Gastrocnemius medialis (tissue), 4 donors: Measurements from ENCODE around the gene C10orf95. TPM values are rescaled to one million over a fixed set of nuclear protein-coding genes. Genes with fewer than 3 reads are reported as not detected.

Experiments
- ATAC-seq, 2 donors: fragments of 150-250 bp; one replicate each; pipeline ENCODE4 v1.9.1; 2016
- DNase-seq, 2 donors: peaks; one replicate each; pipeline ENCODE4 v3.0.0-alpha.2; 2019
- H3K27ac ChIP-seq, 4 donors: fragments of 200-600 bp; sonication (generic); 1 replicate in 1 of 4; 2 replicates in 3 of 4; pipeline ENCODE4 v1.5.1; 2016 to 2018; ENCODE audit warnings: mild to moderate bottlenecking in 2 of 4, moderate library complexity in 1 of 4
- H3K27me3 ChIP-seq, 3 donors: fragments of 200-600 bp; sonication (generic) in 2 of 3; 1 replicate in 1 of 3; 2 replicates in 2 of 3; pipeline versions ENCODE4 v1.5.1 to v1.6.0; 2016 to 2019; ENCODE audit warnings: mild to moderate bottlenecking in 1 of 3, moderate library complexity in 1 of 3
- H3K36me3 ChIP-seq, 2 donors: fragments of 200-600 bp; sonication (generic) in 1 of 2; one replicate each; pipeline ENCODE4 v1.5.1; 2017 to 2018
- H3K4me1 ChIP-seq, 2 donors: fragments of 200-600 bp; sonication (generic) in 1 of 2; one replicate each; pipeline ENCODE4 v1.5.1; 2016 to 2017; ENCODE audit warnings: mild to moderate bottlenecking in 2 of 2
- H3K4me3 ChIP-seq, 4 donors: fragments of 200-600 bp; sonication (generic) in 3 of 4; 1 replicate in 1 of 4; 2 replicates in 3 of 4; pipeline ENCODE4 v1.5.1; 2016 to 2019; ENCODE audit warnings: mild to moderate bottlenecking in 2 of 4
- H3K9me3 ChIP-seq, 3 donors: fragments of 200-600 bp; sonication (generic) in 2 of 3; 1 replicate in 1 of 3; 2 replicates in 2 of 3; pipeline ENCODE4 v1.5.1; 2016 to 2019
- POLR2A ChIP-seq, 2 donors: fragments of 450-650 bp; IDR thresholded peaks; one replicate each; pipeline ENCODE4 v1.6.1; 2017; ENCODE audit warnings: antibody characterized with exemption in 2 of 2, mild to moderate bottlenecking in 2 of 2, moderate library complexity in 2 of 2
- in situ Hi-C, 4 donors: fragments of 200-750 bp; cut with MboI; loops; one replicate each; pipeline versions ENCODE4 v1.15.0 to v1.8.0; 2017; ENCODE audit warnings: low sequenced_read_pairs in 4 of 4
- intact Hi-C: fragments of 100-400 bp; cut with DNase I; formaldehyde crosslinking; loops from one replicate; pipeline ENCODE4 v1.15.1; 2023; ENCODE audit warnings: low total_unique reads
- total RNA-seq, 4 donors: library from RNA; depleted of rRNA; stranded (reverse); fragments of >200 nt; gene quantifications; one replicate each; pipeline versions ENCODE4 v1.1.0 to v1.2.3, GENCODE V29; 2016
- TF ChIP-seq, protein P1 (sequence below), 5 experiments: fragments of 450-650 bp in 3 of 5; fragments of 200-600 bp in 2 of 5; sonication (generic) in 2 of 5; IDR thresholded peaks in 4 of 5; conservative IDR thresholded peaks in 1 of 5; 1 replicate in 4 of 5; 2 replicates in 1 of 5; pipeline ENCODE4 v1.5.1; 2016 to 2019; ENCODE audit warnings: antibody characterized with exemption in 5 of 5, mild to moderate bottlenecking in 3 of 5, moderate library complexity in 3 of 5

Gene C10orf95
- total RNA-seq, 4 donors from 2014 or later, result not detected

DNA sequence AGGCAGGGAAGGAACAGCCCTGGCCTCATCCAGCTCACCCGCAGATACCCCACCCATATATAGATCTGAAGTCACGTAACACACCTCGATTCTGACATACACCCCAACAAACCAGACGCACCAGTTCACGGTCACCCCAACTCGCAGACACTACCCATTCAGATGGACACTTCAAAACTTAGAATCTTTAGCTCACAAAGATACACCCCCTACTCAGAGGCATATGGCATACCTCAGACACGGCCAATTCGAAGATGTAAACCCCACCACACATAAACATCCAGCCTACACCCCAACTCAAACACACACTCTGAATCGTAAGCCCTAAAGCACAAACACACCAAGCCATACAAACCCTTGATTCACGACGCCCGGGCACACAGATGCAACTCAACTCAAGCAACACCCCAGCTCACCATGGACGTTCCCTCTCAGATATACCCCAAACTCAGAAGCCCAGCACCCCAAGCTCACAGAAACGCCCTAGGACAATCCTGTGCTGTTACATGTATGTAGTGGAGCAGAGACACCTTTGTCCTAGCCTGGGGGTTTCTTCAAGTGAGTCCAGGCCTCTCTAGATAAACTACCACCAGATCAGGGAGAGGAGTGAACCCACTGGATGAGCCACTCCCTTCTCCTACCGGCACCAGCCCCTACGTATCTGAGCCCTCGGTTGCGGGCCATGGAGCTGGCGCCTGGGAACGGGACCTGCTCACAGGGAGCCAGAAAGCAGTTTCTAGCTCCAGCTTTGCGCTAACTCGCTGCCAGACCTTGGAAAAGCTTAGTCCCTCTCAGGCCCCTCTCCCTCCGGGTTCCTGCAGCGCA, 41.5 kb downstream of the C10orf95 start:
- no peaks in the 10 kb centered on the region for H3K4me1 ChIP-seq
- ATAC-seq, result no peak
- H3K9me3 ChIP-seq, result no peaks in the 10 kb centered on the region
- in situ Hi-C loops (no loop called here), intact Hi-C loops (no loop called here)
- peaks cover 59 to 72% (median 65%) of the 10 kb centered on the region in 3 donors for H3K27me3 ChIP-seq
- no peaks in the 10 kb centered on the region for H3K36me3 ChIP-seq
- TF ChIP-seq, protein P1, sequence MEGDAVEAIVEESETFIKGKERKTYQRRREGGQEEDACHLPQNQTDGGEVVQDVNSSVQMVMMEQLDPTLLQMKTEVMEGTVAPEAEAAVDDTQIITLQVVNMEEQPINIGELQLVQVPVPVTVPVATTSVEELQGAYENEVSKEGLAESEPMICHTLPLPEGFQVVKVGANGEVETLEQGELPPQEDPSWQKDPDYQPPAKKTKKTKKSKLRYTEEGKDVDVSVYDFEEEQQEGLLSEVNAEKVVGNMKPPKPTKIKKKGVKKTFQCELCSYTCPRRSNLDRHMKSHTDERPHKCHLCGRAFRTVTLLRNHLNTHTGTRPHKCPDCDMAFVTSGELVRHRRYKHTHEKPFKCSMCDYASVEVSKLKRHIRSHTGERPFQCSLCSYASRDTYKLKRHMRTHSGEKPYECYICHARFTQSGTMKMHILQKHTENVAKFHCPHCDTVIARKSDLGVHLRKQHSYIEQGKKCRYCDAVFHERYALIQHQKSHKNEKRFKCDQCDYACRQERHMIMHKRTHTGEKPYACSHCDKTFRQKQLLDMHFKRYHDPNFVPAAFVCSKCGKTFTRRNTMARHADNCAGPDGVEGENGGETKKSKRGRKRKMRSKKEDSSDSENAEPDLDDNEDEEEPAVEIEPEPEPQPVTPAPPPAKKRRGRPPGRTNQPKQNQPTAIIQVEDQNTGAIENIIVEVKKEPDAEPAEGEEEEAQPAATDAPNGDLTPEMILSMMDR (IDR thresholded peaks at IDR 0.05 in 4 of 5, conservative IDR thresholded peaks at IDR 0.05 in 1 of 5), result no peak
- TF ChIP-seq POLR2A (IDR thresholded peaks at IDR 0.05), result no peak
- DNase-seq, result no peak
- no peak overlapping the region for H3K27ac ChIP-seq
- peak overlapping the region in 1 of 4 donors; percentile 13 for H3K4me3 ChIP-seq

DNA sequence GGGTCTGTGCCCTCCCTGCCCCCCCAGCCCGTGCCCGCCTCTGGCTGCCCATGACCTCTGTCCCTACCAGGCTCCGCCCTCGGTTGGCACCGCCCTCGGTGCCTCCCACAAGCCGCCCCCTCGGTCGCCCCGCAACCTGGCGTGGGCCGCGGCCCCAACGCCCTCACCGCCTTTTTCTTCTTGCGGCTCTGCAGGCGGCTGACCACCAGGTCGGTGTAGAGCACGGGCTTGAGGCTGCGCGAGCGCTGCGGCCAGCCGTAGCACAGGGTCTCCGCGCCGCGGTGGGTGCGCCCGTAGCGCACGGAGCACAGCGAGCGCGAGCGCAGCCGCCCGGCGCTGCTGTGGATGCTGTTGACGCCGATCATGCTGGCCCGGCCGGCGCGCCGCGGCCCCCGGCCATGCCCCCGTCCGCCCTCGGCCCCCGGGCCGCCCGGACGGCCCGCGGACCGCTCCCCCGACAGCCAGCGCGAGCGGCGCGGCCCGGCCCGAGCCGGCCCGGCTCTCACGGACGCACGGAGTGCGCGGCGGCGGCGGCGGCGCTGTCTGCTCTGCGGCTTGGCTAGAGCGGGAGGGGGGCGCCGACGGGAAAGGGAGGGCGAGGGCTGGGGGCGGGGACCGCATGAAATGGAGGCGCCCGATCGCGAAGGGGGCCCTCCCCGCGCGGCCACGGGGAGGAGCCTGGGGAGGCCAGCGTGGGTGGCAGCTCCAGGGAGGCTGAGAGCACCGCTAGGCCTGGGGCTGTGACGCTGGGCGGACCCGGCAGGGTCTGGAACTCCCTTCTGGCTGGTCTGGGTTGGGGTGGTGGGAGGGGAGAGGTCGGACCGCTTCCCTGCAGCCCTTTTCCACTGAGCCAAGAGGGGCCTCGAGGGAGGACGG, 42.4 kb downstream of the C10orf95 start:
- Histone ChIP-seq H3K27ac (no peak overlapping the region), H3K9me3 (no peaks in the 10 kb centered on the region), H3K4me3 (peak overlapping the region in 3 of 4 donors; percentile 22 to 47 (median 30)), H3K27me3 (peaks cover 53 to 64% (median 57%) of the 10 kb centered on the region in 3 donors), H3K36me3 (no peaks in the 10 kb centered on the region), H3K4me1 (no peaks in the 10 kb centered on the region)
- intact Hi-C loops, result no loop called here
- in situ Hi-C loops, result no loop called here
- no peak for ATAC-seq
- no peak for TF ChIP-seq POLR2A (IDR thresholded peaks at IDR 0.05)
- TF ChIP-seq, protein P1 (IDR thresholded peaks at IDR 0.05 in 4 of 5, conservative IDR thresholded peaks at IDR 0.05 in 1 of 5), result no peak
- DNase-seq, result no peak

- TF ChIP-seq, protein P1 (IDR thresholded peaks at IDR 0.05 in 4 of 5, conservative IDR thresholded peaks at IDR 0.05 in 1 of 5), result no peak
- no peak for TF ChIP-seq POLR2A (IDR thresholded peaks at IDR 0.05)
- intact Hi-C loops, result no loop called here
- H3K27ac ChIP-seq, result no peak overlapping the region
- peak overlapping the region in 1 of 4 donors; percentile 30 for H3K4me3 ChIP-seq
- in situ Hi-C loops, result no loop called here
- H3K4me1 ChIP-seq, result no peaks in the 10 kb centered on the region
- DNase-seq (no peak), ATAC-seq (no peak)
- H3K9me3 ChIP-seq, result no peaks in the 10 kb centered on the region
- peaks cover 53 to 57% (median 57%) of the 10 kb centered on the region in 3 donors for H3K27me3 ChIP-seq
- H3K36me3 ChIP-seq, result no peaks in the 10 kb centered on the region
Observed at GRCh38 chr10:102408131-102408727, 43.1 kb downstream of the C10orf95 start.

DNA sequence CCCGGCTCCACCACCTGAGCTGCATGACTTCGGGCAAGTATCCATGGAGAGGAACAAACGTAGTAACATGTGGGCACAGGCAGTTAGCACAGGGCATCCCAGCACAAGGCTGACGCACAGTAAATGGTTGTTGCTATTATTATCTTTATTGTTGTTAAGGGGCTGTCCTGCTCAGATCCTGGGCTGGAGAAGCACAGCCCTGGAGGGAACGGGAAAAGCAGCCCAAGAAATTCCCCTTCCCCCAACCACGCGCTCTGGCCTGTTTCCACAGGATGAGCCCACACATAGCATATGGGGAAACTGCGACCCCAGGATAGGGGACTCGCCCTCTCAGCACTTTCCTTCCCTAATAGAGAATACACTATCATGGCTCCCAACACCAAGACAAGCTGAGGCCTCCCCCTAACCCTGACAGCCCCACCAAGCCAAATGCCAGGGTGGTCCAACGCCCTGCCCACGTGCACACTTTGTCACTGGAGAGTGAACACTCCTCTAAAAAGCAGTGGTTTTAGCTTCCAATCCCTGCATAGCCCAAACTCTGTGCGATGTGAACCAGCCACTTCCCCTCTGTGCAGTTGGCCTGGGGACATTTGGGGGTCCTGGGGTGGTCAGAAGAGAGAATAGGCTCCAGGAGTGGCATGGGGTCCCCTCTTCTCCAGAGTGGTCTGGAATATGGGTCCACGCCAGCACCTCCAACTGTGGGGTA, 43.8 kb downstream of the C10orf95 start:
- H3K4me1 ChIP-seq, result no peaks in the 10 kb centered on the region

More for the DNA sequence above, 43.8 kb downstream of the C10orf95 start:
- ATAC-seq (no peak), DNase-seq (no peak)
- Histone ChIP-seq H3K9me3 (no peaks in the 10 kb centered on the region), H3K4me3 (no peak overlapping the region), H3K27ac (no peak overlapping the region), H3K36me3 (peaks cover 0 to 2% of the 10 kb centered on the region in 2 donors), H3K27me3 (peaks cover 49 to 51% (median 51%) of the 10 kb centered on the region in 3 donors)
- TF ChIP-seq, protein P1 (IDR thresholded peaks at IDR 0.05 in 4 of 5, conservative IDR thresholded peaks at IDR 0.05 in 1 of 5), result no peak
- TF ChIP-seq POLR2A (IDR thresholded peaks at IDR 0.05), result no peak
- intact Hi-C loops, result no loop called here
- in situ Hi-C loops, result no loop called here
